ENCODE results near the gene CTNNBL1.

CTNNBL1 gene

DNA sequence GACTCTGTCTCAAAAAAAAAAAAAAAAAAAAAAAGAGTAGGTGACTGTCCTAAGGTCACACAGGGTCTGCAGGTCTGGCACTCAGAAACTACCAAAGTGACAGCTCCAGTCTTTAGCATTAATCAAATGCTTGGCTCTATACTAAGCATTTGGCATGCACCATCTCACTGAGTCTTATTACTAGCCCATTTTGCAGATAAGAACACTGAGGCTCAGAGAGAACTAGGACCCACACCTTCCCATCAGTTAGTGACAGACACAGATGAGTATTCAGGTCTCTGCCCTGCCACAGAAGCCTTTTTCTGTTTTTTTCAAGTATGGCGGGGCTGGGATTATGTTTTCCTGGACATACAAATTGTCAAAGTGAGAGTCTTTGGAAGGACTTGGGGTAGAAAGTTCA lies 186.0 kb downstream of the CTNNBL1 start:
- no peak for DNase-seq (ENCODE audit: low spot score)

GRCh38 chr20:37880726-37881591 lies 187.1 kb downstream of the CTNNBL1 start:
- DNase-seq (ENCODE audit: low spot score): no peak

DNA sequence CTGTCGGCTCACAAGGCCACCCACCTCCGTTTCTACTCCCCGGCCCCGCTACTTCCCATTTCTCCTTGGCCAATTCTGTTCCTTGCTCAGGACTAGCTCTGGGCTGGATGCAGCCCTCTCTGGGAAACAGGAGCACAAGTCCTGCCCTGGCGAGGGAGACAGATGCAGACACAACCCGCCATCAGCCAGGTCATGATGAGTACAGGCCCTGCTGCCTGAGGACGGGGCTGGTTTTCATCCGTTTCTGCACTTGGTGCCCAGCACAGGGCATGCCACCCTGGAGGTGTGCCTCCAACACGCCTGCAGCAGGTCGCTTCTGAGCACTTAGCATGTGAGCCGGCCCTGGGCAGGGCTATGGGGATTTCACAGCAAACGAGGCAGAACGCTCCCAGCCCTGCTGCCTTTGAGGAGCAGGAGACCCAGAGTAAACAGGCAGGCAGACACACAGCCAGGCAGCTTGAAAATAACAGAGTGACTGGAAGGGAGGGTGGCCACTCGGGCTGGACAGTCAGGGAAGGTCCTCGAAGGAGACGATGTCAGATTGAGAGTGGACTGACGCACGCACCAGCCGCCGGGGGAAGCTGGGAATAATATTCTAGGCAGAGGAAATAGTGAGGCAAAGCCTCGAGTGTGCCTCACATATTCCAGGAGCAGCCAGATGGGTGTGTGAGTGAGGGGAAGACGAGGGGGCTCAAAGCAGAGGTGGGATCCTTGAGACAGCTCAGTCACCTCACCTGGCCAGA lies 187.9 kb downstream of the CTNNBL1 start:
- no peak for DNase-seq (ENCODE audit: low spot score)

DNA sequence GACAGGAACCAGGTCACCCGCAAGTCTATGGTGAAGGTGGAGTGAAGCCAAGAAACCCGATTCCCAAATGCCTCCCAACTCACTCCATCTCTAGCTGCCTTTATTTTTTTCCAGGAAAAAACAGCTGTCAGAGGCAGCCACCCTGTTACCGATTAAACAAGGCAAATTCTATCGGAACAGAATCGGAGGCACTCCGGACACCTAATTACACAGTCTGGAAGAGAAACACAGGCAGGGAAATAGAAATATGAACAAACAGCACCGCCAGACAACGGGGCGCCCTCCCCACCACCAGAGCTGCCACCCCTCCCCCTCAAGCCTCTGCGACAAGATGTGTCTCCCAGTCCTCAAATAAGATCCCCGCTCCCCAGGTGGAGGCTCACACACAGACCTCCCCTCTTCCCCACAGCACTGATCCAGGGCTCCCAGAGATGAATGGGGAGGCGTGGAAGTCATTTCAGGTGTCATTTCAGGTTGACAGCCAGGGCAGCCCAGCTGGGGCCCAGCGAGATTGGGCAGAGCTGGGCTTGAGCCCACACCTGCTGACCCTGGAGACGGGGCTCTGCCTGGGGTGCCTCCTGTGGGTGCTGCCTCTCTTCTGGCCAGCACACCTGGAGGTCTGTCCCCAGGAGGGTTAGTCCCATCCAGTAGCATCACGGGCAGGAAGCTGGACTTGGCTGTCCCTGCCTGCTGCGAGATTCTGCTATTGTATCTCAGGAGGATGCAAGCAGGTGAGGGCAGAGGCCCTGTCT lies 189.3 kb downstream of the CTNNBL1 start:
- no peak for DNase-seq (ENCODE audit: low spot score)

GRCh38 chr20:37885042-37885441 lies 191.2 kb downstream of the CTNNBL1 start:
- no peak for DNase-seq (ENCODE audit: low spot score)

DNA sequence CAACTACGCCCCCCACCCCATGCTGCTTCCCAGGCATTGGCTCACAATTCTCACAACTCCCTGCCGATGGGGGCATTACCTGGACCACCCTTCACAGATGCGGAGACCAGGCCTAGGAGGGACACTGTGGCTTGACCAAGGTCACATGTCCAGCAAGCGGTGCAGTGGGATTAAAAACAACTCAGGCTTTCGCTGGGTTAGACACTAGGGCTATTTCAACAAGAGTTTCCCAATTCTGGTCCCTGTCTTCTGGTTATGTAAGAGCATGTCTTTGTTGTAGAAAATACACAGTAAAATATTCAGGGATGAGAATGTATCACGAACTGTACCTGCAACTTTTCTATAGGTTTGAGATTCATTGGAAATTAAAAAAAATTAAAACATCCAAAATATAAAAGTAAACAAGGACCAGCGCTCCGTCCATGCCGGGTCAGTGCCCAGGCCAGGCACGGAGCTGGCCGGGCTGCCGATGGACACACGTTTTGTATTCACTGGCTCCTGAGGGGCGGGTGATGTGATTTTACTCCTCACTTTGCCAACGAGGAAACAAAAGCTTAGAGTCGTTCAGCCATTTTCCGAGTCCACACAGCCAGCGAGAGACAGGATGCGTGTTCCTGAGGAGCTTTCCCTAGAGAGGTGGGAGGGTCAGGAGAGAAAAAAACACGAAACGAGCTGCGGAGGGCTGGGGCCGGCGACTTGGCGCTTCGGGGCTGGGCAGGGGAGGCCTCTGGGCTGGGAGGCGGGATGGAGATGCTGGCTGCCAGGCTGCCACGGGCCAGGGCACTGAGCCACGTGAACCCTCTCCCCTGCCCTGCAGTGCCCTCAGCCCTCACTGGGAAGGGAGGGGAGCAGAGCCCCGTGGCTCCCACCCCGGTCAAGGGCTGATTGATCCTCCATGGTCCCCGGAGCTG lies 192.0 kb downstream of the CTNNBL1 start:
- no peak for DNase-seq (ENCODE audit: low spot score)

DNA sequence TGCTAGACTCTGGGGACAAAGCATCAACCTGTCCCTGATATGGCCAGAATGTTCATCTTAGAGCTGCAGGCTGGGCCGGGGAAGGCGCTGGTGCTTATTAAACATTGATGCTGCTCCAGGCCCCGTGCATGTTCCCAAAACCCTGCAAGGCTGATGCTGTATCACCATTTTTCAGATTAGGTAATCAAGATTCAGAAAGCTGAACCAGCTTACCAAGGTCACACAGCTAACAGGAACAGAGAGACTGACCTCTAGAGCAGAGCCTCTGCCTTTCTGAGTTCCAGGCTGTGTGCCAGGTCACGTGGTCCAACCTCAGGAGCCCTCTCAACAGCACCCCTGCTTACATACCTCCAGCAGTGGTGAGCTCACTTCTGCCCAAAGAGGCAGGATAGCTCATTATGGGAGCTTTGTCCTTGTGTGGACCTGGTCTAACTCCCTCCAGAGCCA lies 193.0 kb downstream of the CTNNBL1 start:
- no peak for DNase-seq (ENCODE audit: low spot score)

DNA sequence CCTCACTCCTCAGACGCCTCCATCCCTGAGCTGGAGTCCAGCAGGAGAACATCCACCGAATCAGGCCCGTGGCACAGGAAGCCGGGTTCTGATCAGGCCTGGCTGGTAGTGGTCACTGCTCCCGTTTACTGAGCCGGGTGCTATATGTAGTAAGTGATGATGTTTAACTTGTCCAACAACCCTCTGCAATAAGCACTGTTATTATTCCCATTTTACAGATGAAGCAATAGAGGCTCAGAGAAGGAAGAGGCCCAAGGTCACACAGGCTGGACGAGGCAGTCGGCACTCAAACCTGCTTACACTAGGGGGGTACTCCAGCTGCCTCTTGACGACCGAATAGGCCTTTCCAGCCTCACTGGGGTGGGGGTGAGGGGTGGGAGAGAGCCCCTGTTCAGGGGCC lies 194.8 kb downstream of the CTNNBL1 start:
- no peak for DNase-seq (ENCODE audit: low spot score)

DNA sequence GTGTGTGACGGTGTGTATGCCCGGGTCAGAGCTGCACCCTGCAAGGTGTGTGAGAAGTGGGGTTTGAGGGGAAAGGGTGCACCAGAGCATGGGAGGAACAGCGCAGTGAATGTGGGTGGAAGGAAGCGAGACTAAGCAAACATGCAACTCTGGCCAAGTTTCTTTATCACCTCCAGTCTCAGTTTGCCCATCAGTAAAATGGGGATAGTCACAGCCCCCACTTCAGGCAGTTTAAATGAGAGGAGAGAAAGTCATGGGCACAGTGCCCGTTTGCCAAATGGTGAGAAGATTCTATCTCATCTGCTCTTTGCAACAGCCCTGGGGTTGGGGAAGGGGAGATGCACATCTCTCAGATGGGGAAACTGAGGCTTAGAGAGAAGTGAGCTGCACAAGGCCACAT lies 196.3 kb downstream of the CTNNBL1 start:
- DNase-seq (ENCODE audit: low spot score): no peak

DNA sequence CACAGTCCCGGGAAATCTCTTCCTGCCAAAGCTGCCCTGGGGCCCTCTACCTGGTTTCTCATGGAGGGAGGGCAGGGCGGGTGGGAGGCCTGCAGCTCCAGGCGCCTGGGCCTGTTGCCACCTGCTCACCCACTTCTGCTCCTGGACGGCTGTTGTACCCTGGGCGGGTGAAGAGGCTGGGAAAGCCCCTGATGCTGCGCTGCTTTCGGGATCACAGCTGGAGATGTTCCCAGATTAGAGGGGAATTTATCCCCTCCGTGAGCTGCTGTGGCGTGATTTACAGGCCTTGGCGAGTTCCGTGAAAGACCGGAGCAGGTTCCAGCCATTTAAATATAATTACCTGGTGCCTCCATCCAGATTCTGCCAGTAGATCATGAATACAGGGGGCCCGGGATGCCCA lies 196.8 kb downstream of the CTNNBL1 start:
- DNase-seq (ENCODE audit: low spot score): no peak

- DNase-seq (ENCODE audit: low spot score): no peak
These were observed 198.2 kb downstream of the CTNNBL1 start for GRCh38 chr20:37892001-37892400.

GRCh38 chr20:37893566-37894241 lies 199.9 kb downstream of the CTNNBL1 start:
- no peak for DNase-seq (ENCODE audit: low spot score)

DNA sequence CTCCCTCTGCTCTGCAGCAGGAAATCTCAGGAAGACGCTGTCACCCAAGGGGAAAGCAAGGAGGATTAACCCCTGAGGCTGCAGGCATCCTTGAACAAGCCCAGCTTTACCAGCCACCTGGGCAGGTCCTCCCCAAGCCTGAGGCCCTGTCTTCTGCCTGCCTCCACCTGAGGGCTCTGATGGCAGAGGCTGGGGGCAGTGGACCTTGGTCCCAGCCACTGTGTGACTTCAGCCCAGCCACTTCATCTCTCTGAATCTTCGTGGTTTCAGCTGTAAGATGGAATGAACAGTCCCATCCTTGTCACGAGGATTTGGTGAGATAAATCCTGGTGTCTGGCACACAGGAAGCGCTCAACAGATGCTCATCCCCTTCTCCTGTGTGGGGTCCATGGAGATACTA lies 200.6 kb downstream of the CTNNBL1 start:
- DNase-seq (ENCODE audit: low spot score): no peak

DNA sequence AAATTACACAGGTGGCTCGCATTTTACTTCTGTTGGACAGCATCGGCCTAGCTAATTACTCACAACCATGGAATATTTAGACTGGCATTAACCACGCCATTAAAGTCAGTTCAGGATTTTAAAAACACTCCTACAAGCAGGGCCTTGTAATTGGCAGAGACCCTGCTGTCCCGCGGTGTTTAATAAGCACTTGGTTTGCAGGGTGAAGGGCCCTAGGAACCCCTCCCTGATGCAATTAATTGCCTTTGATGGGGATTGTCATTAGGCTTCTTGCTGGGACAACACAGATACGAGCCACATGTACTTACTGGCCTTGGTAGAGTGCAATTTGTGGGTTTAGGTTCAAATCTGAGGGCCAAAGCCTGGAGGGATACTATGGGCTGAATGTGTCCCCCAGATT lies 201.3 kb downstream of the CTNNBL1 start:
- DNase-seq (ENCODE audit: low spot score): no peak

- no peak for DNase-seq (ENCODE audit: low spot score)
These were observed 203.2 kb downstream of the CTNNBL1 start for GRCh38 chr20:37896932-37897548.

DNA sequence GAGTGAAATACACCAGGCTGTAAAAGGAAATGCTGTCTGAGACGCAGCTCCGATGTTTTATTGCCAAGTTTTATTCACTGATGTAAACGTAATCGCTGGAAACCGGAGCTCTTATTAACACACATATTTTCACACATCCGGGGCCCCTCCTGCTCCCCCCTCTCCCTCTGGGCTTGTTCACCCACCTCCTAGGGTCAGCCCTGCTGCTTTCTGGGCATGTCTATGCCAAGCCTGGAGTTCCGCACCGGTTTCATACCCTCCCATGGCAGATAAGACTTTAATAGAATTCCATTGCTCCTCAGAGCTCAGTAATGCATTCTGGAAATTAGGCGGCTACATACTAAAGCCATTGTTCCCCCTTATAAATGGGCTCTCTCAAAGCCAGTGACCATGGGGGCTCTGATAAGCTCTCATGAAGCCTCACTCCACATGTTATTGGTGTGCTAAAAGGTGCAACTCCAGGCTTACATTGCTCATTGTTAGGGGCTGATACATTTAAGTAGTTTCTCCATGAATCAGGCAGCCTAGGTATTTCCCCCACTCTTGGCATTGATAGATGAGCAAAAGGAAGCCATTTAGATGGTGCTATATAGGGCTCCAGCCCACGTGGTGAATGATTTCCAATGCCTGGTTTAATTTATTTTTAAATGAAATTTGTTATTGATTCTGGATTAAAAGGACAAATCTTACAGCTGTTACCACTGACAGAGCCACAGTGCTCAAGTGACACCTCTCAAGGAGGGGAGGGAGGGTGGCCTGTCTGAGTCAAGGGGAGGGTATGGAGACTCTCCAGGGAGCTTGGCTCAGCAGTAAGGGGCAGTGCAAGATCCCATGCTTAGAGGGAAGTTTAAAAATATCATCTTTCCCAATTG lies 204.6 kb downstream of the CTNNBL1 start:
- no peak for DNase-seq (ENCODE audit: low spot score)

DNA sequence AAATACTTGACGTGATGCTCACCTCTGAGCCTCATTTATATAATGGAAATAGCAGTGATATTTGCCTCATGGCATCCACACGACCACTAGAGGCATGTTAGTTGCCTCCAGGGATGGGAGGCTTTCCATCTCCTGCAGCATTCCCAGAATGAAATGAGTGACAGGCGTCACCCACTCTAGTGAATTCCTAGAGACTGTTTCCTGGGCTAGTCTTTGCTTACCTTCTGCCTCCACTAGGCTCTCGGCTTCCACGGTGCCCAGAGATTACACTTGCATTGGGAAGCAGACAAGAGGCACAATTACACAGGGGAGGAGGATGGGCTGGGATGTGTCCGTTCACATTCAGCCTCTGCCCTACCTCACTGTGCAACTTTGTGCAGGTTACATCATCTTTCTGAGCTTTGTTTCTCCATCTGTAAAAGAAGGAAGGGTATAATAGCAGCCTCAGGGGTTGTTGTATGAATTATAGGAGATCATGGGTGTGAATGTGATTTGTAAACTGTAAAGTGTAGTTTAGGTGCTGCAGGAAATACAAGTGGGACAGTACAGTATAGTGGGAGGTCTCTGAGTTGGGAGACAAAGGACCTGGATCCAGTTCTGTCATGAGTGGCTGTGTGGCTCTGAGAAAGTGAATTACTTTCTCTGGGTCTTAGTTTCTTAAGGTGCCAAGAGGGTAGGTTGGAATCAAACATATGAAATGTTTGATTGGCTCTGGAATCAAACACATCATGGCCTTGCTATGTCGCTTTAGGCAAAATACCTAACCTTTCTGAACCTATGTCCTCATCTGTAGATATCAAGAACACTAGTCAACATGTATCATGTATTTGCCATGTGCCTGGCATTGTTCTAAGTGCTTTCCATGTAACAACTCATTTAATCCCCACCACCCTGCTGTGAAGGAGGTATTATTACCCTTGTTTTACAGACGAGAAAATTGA lies 205.5 kb downstream of the CTNNBL1 start:
- no peak for DNase-seq (ENCODE audit: low spot score)

DNA sequence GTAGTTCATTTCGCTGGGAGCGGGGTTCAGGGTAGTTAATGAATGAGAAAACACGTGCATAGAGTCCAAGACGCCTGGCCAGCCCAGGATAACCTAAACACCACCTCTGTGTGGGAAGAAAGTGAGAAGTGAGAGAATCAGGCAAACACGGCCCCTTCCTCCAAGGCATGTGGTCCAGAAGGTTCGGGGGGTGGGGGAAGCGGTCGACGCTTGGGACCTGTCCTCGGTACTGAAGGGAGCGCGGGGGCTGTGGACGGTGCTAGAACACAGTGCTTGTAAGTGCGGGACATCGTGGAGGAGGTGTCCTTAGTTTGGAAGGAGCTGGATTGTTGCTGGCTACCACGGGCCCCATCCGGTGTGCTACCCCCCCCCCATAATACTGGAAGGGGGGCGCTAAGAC lies 207.4 kb downstream of the CTNNBL1 start:
- DNase-seq (ENCODE audit: low spot score): no peak

All from HuH-7.5 (cell line).